Heart right ventricle (tissue), 16 donors: ENCODE results near the gene RAD51B. TPM values are rescaled to one million over a fixed set of nuclear protein-coding genes. Genes with fewer than 3 reads are reported as not detected.

Source experiments
- ATAC-seq, 8 donors: fragments of 200-7000 bp; cut with Tn5 transposase; one replicate each; pipeline ENCODE4 v1.9.1; 2020; ENCODE audit warnings: mild to moderate bottlenecking in 8 of 8, moderate library complexity in 8 of 8, moderate number of reproducible peaks in 1 of 8
- DNase-seq, 2 donors: peaks; one replicate each; pipeline ENCODE4 v3.0.0-alpha.2; 2020
- H3K27ac ChIP-seq, 10 donors: fragments of 200-600 bp; sonication (generic) in 2 of 10; one replicate each; pipeline versions ENCODE4 v1.5.0 to v1.8.0; 2020 to 2022; ENCODE audit warnings: mild to moderate bottlenecking in 3 of 10
- H3K27me3 ChIP-seq, 7 donors: fragments of 200-600 bp; one replicate each; pipeline ENCODE4 v1.8.0; 2021 to 2022; ENCODE audit warnings: mild to moderate bottlenecking in 2 of 7
- H3K36me3 ChIP-seq, 9 donors: fragments of 200-600 bp; sonication (generic) in 1 of 9; one replicate each; pipeline versions ENCODE4 v1.5.0 to v1.8.0; 2020 to 2022; ENCODE audit warnings: mild to moderate bottlenecking in 2 of 9
- H3K4me1 ChIP-seq, 9 donors: fragments of 200-600 bp; sonication (generic) in 1 of 9; one replicate each; pipeline versions ENCODE4 v1.5.0 to v1.8.0; 2020 to 2022; ENCODE audit warnings: mild to moderate bottlenecking in 4 of 9
- H3K4me3 ChIP-seq, 10 donors: fragments of 200-600 bp; sonication (generic) in 2 of 10; one replicate each; pipeline versions ENCODE4 v1.5.0 to v1.8.0; 2020 to 2022; ENCODE audit warnings: mild to moderate bottlenecking in 7 of 10, moderate library complexity in 2 of 10
- H3K9me3 ChIP-seq, 11 donors: fragments of 200-600 bp in 10 of 11; sonication (generic) in 2 of 11; one replicate each; pipeline versions ENCODE4 v1.5.0 to v1.8.0; 2013 to 2022; ENCODE audit warnings: mild to moderate bottlenecking in 2 of 11, control low read depth in 1 of 11, moderate library complexity in 1 of 11
- WGBS, 2 donors: extraction: QIAGEN DNeasy Blood & Tissue Kit; methylation state at CpG; one replicate each; pipeline ENCODE4 v1.1.7; 2013; ENCODE audit warnings: inconsistent platforms in 1 of 2; 5-methylcytosine and 5-hydroxymethylcytosine counted together
- intact Hi-C, 10 donors: fragments of 100-400 bp; cut with DNase I; formaldehyde crosslinking; loops; one replicate each; pipeline versions ENCODE4 v1.11.1 to v1.14.2; 2022
- polyA plus RNA-seq, 2 donors: library from polyadenylated mRNA; stranded (reverse); fragments of 200-250 nt; gene quantifications; one replicate each; pipeline ENCODE4 v1.2.3, GENCODE V29; 2013
- total RNA-seq, 10 donors: library from RNA; stranded (reverse); fragmentation: NEBNext Ultra II Directional in 3 of 10; extraction: Animal tissue kit (Norgen Biotek cat#: 25700) in 3 of 10; gene quantifications; one replicate each; pipeline versions ENCODE4 v1.2.1 to v1.2.4, GENCODE V29; 2021 to 2023
- TF ChIP-seq, protein P1 (sequence below), 9 donors: fragments of 200-600 bp; sonication (generic) in 2 of 9; IDR thresholded peaks; one replicate each; pipeline versions ENCODE4 v1.5.0 to v1.8.0; 2021 to 2022; ENCODE audit warnings: antibody characterized with exemption in 9 of 9, mild to moderate bottlenecking in 5 of 9, moderate library complexity in 1 of 9
- donor health status: Arrhythmogenic right ventricular cardiomyopathy.
- donor health status: ischemic (EF 13 %, LVEDD 7.1; RV severe dilation, severe dysfunction).
- donor health status: healthy with polysubstance abuse.
- donor health status: DM: no; HTN: yes; CAD: no.
- donor health status: DM: no; HTN: no; CAD: no.
- donor health status: ischemic (EF 25% LVEDD 6.9; RV normal size, moderate dysfunction).
- donor health status: ischemic (EF 25% LVEDD 5.7; RV mildly dilated, moderate dysfunction).
- donor health status: healthy.
- donor health status: DM: yes; HTN: yes; CAD: no.
- donor health status: Ischemic cardiomyopathy.
- donor health status: ischemic (EF 35%, LVEDD 5.7; RV mildly dilated, moderate dysfunction).
- donor health status: nonischemic (EF 11% LVEDD 7.7; RV severe dilation, severe dysfunction).
- donor health status: DM: yes; HTN: yes; CAD: no.
- donor health status: PGD.
- donor health status: ischemic (EF 29% LVEDD 5.4; RV normal size, mild dysfunction).
- donor health status: nonischemic (EF 23%, LVEDD 6.1; RV moderate dilation, normal function).

RAD51B gene
- total and polyA plus RNA-seq, 12 donors: 0.88 to 8.6 (median 3.5) TPM

DNA sequence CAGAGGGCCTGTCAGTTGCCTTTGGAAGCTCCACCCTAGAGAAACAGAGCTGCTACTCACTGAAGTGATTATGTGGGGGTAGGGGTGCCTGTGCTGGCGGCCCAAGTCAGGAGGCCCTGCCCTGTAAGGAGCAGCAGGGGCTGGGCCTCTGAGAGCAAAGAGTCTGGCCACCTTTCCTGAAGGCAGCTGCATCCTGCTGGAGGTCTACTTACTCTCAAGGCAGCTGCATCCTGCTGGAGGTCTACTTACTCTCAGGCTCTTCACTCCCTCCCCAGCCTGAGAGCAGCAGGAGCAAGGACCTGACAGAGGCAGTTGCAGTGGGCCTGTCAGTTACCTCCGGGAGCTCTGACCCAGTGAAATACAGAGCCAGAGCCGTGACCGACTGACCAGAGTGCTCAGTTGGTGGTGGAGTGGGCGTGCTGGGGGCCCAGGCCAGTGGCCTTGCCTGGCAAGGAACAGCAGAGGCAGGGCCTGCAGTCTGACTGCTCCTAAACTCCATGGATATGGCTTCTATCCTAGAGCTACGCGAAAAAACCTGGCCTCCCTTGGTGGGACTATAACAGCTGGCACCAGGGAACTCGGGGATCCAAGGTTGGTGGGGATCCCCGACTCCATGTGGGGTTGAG is 32.3 kb downstream of the RAD51B start:
- 70 to 76% methylated on average over 9 of the region's 9 CpGs for WGBS, 2 donors
- peaks cover 0 to 27% (median 0%) of the 10 kb centered on the region in 11 donors for H3K9me3 ChIP-seq
- DNase-seq (no peak), ATAC-seq (no peak)
- peaks cover 0 to 27% (median 0%) of the 10 kb centered on the region in 9 donors for H3K4me1 ChIP-seq
- no peaks in the 10 kb centered on the region for H3K27me3 ChIP-seq
- H3K4me3 ChIP-seq: no peak overlapping the region
- no peaks in the 10 kb centered on the region for H3K36me3 ChIP-seq
- TF ChIP-seq, protein P1, sequence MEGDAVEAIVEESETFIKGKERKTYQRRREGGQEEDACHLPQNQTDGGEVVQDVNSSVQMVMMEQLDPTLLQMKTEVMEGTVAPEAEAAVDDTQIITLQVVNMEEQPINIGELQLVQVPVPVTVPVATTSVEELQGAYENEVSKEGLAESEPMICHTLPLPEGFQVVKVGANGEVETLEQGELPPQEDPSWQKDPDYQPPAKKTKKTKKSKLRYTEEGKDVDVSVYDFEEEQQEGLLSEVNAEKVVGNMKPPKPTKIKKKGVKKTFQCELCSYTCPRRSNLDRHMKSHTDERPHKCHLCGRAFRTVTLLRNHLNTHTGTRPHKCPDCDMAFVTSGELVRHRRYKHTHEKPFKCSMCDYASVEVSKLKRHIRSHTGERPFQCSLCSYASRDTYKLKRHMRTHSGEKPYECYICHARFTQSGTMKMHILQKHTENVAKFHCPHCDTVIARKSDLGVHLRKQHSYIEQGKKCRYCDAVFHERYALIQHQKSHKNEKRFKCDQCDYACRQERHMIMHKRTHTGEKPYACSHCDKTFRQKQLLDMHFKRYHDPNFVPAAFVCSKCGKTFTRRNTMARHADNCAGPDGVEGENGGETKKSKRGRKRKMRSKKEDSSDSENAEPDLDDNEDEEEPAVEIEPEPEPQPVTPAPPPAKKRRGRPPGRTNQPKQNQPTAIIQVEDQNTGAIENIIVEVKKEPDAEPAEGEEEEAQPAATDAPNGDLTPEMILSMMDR (IDR thresholded peaks at IDR 0.05): no peak
- intact Hi-C loops: no loop called here
- H3K27ac ChIP-seq: peak overlapping the region in 1 of 10 donors; percentile 88

DNA sequence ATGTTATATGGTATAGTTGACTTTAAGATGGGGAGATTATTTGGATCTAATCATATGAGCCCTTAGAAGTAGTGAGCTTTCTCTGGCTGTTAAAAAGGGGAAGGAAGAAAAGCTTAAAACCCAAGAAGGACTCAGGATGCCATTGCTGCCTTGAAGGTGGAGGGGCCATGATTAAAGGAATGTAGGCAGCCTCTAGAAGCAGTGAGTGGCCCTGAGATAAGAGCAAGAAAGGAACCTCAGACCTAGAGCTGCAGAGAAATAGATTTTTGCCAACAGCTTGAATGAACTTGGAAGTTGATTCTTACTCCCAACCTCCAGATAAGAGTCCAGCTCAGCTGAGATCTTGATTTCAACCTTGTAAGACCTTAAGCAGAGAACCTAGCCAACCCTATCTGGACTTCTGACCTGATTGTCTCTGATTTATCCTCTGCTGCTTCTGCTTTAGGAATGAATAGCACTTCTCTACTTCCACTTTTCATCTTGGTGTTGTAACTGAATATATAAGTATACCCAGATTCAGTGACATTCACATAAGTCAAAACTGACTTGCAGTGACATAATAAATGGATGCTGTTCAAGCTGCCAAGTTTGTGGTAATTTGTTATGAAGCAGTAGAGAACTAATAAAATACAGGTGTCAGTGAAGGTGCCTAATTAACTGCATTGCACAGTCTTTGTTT is 33.5 kb downstream of the RAD51B start:
- TF ChIP-seq, protein P1 (IDR thresholded peaks at IDR 0.05): no peak
- peaks cover 0 to 27% (median 0%) of the 10 kb centered on the region in 9 donors for H3K4me1 ChIP-seq
- peak overlapping the region in 2 of 10 donors; percentile 52 to 88 for H3K27ac ChIP-seq
- H3K9me3 ChIP-seq: peaks cover 0 to 15% (median 0%) of the 10 kb centered on the region in 11 donors
- H3K36me3 ChIP-seq: no peaks in the 10 kb centered on the region
- no peak for DNase-seq
- no peak overlapping the region for H3K4me3 ChIP-seq
- intact Hi-C loops: no loop called here
- no peaks in the 10 kb centered on the region for H3K27me3 ChIP-seq
- ATAC-seq: no peak

DNA sequence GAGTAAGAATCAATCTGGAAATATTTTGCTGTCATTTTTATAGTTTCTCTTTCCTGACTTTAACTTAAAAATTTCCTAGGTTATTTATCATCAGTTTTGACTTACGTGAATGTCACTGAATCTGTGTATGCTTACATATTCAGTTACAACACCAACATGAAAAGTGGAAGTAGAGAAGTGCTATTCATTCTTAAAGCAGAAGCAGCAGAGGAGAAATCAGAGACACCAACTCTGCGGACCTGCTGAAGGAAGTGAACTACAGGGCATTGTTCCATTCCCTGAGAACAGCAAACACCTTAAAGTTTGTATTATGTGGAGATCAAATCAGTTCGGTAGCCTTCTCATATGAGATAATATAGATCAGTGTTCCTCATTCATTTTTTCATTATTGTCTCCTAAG is 34.1 kb downstream of the RAD51B start:
- intact Hi-C loops: no loop called here
- H3K9me3 ChIP-seq: peaks cover 0 to 10% (median 0%) of the 10 kb centered on the region in 11 donors
- no peaks in the 10 kb centered on the region for H3K27me3 ChIP-seq
- peaks cover 0 to 27% (median 0%) of the 10 kb centered on the region in 9 donors for H3K4me1 ChIP-seq
- WGBS, 2 donors: 88 to 92% methylated on average over 3 of the region's 3 CpGs
- DNase-seq (no peak), ATAC-seq (peak in 2 of 8 donors; percentile 22 to 40)
- no peaks in the 10 kb centered on the region for H3K36me3 ChIP-seq
- peak overlapping the region in 2 of 10 donors; percentile 44 to 88 for H3K27ac ChIP-seq
- TF ChIP-seq, protein P1 (IDR thresholded peaks at IDR 0.05): no peak
- H3K4me3 ChIP-seq: no peak overlapping the region

DNA sequence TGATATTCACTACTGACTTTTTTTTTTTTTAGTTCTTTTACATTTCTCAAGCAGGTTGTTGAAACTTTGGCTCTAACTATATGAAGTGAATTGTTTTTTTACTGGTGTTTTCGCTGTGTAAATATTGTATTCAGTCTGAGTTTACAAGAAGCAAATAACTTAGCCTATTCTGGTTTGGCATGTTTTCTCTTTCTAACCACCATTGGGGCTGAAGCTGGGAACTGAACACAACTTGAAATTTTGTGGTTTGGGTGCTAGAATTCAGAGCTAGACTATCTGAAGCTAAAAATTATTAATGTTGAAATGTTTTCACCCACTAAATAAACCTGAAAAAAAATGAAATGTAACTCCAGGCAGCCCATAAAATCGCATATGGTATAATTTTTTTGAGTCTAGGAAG is 37.2 kb downstream of the RAD51B start:
- TF ChIP-seq, protein P1 (IDR thresholded peaks at IDR 0.05): no peak
- Histone ChIP-seq H3K9me3 (no peaks in the 10 kb centered on the region), H3K4me3 (no peak overlapping the region), H3K27me3 (no peaks in the 10 kb centered on the region), H3K4me1 (peaks cover 0 to 21% (median 0%) of the 10 kb centered on the region in 9 donors), H3K36me3 (no peaks in the 10 kb centered on the region), H3K27ac (no peak overlapping the region)
- ATAC-seq: no peak
- intact Hi-C loops: no loop called here
- WGBS, 2 donors: 97% methylated on average over 2 of the region's 2 CpGs
- DNase-seq: no peak
